GM12892 (cell line): Measurements from ENCODE around the gene SCAPER.

ENCODE experiments used
- POLR2AphosphoS5 ChIP-seq: IDR thresholded peaks from 2 replicates; pipeline ENCODE4 v1.6.1; 2011; ENCODE audit warnings: low read depth, low read length, control low read depth
- TAF1 ChIP-seq: IDR thresholded peaks from 2 replicates; pipeline ENCODE4 v1.6.1; 2011; ENCODE audit warnings: low read depth, mild to moderate bottlenecking, control low read depth, low read length, borderline replicate concordance

DNA sequence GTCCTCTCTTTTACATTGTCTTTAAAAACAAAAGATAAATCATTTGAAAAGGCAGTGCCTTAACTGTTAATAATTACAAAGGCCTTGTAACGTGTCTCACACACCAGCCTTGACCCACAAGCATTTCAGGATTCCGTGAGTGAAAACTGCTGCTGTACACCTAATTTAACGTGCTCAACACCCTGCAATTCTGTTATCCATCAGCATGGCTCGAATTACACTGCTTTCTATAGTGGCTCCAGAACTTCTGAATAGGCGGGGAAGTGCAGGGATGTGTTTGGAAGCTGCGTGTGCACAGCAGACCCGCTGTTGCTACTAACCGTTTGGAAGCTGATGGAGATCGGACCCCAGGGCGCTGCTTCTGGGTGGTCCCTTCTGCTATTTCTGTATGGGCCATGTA is 584.0 kb downstream of the SCAPER start:
- TF ChIP-seq TAF1 (no peak), POLR2AphosphoS5 (no peak)
